ENCODE data around the gene MAPKAPK3.

Gene MAPKAPK3

GRCh38 chr3:50604628-50605588 is 12.0 kb upstream of the MAPKAPK3 start:
- no peaks in the 10 kb centered on the region for H3K36me3 ChIP-seq (ENCODE audit: control insufficient read depth, low read length)
- no peaks in the 10 kb centered on the region for H3K79me2 ChIP-seq (ENCODE audit: control insufficient read depth, low read length)
- no peak overlapping the region for H3K27ac ChIP-seq (ENCODE audit: low read depth, low read length)
- TF ChIP-seq EZH2phosphoT487 (IDR thresholded peaks at IDR 0.05; ENCODE audit: borderline replicate concordance, low read length): no peak
- no peak for TF ChIP-seq CTCF (IDR thresholded peaks at IDR 0.05; ENCODE audit: low read depth, low read length, poor library complexity, severe bottlenecking)
- peaks cover 3% of the 10 kb centered on the region; the same call in 1 of the 2 replicates for H4K20me1 ChIP-seq (ENCODE audit: control insufficient read depth, insufficient read depth, low read depth, low read length)
- no peaks in the 10 kb centered on the region for H3K9me3 ChIP-seq (ENCODE audit: control insufficient read depth, insufficient read depth, low read length)
- H3K4me2 ChIP-seq (ENCODE audit: low read length): no peak overlapping the region
- H3K27me3 ChIP-seq (ENCODE audit: control insufficient read depth, low read length): peaks cover 49% of the 10 kb centered on the region
- H3K4me3 ChIP-seq (ENCODE audit: low read length): no peak overlapping the region
- H3K9me2 ChIP-seq (replicated peaks; ENCODE audit: control insufficient read depth, low read length): no peaks in the 10 kb centered on the region
- H3K4me1 ChIP-seq (ENCODE audit: control insufficient read depth, low read length): no peaks in the 10 kb centered on the region
- H3F3A ChIP-seq (ENCODE audit: control insufficient read depth, insufficient read depth): no peaks in the 10 kb centered on the region

GRCh38 chr3:50605901-50606326 is 11.0 kb upstream of the MAPKAPK3 start:
- Histone ChIP-seq H3K9me2 (replicated peaks; ENCODE audit: control insufficient read depth, low read length) (no peaks in the 10 kb centered on the region), H3F3A (ENCODE audit: control insufficient read depth, insufficient read depth) (no peaks in the 10 kb centered on the region), H3K36me3 (ENCODE audit: control insufficient read depth, low read length) (no peaks in the 10 kb centered on the region), H3K4me3 (ENCODE audit: low read length) (no peak overlapping the region), H3K27ac (ENCODE audit: low read depth, low read length) (no peak overlapping the region), H3K9me3 (ENCODE audit: control insufficient read depth, insufficient read depth, low read length) (no peaks in the 10 kb centered on the region), H3K4me2 (ENCODE audit: low read length) (no peak overlapping the region), H3K27me3 (ENCODE audit: control insufficient read depth, low read length) (peaks cover 59% of the 10 kb centered on the region), H3K4me1 (ENCODE audit: control insufficient read depth, low read length) (peaks cover 6% of the 10 kb centered on the region), H4K20me1 (ENCODE audit: control insufficient read depth, insufficient read depth, low read depth, low read length) (peaks cover 3% of the 10 kb centered on the region), H3K79me2 (ENCODE audit: control insufficient read depth, low read length) (no peaks in the 10 kb centered on the region)
- TF ChIP-seq CTCF (IDR thresholded peaks at IDR 0.05; ENCODE audit: low read depth, low read length, poor library complexity, severe bottlenecking) (no peak), EZH2phosphoT487 (IDR thresholded peaks at IDR 0.05; ENCODE audit: borderline replicate concordance, low read length) (no peak)

GRCh38 chr3:50606596-50606995 is 10.4 kb upstream of the MAPKAPK3 start:
- Histone ChIP-seq H3F3A (ENCODE audit: control insufficient read depth, insufficient read depth) (no peaks in the 10 kb centered on the region), H3K4me1 (ENCODE audit: control insufficient read depth, low read length) (peaks cover 13% of the 10 kb centered on the region), H3K36me3 (ENCODE audit: control insufficient read depth, low read length) (no peaks in the 10 kb centered on the region), H3K27me3 (ENCODE audit: control insufficient read depth, low read length) (peaks cover 66% of the 10 kb centered on the region), H3K4me3 (ENCODE audit: low read length) (no peak overlapping the region), H3K9me3 (ENCODE audit: control insufficient read depth, insufficient read depth, low read length) (no peaks in the 10 kb centered on the region), H3K9me2 (replicated peaks; ENCODE audit: control insufficient read depth, low read length) (no peaks in the 10 kb centered on the region), H4K20me1 (ENCODE audit: control insufficient read depth, insufficient read depth, low read depth, low read length) (peaks cover 10% of the 10 kb centered on the region), H3K79me2 (ENCODE audit: control insufficient read depth, low read length) (no peaks in the 10 kb centered on the region), H3K27ac (ENCODE audit: low read depth, low read length) (no peak overlapping the region), H3K4me2 (ENCODE audit: low read length) (no peak overlapping the region)
- TF ChIP-seq EZH2phosphoT487 (IDR thresholded peaks at IDR 0.05; ENCODE audit: borderline replicate concordance, low read length) (no peak), CTCF (IDR thresholded peaks at IDR 0.05; ENCODE audit: low read depth, low read length, poor library complexity, severe bottlenecking) (no peak)

Data from DOHH2 (cell line).